ENCODE measurements around the gene RNASE11.

DNA sequence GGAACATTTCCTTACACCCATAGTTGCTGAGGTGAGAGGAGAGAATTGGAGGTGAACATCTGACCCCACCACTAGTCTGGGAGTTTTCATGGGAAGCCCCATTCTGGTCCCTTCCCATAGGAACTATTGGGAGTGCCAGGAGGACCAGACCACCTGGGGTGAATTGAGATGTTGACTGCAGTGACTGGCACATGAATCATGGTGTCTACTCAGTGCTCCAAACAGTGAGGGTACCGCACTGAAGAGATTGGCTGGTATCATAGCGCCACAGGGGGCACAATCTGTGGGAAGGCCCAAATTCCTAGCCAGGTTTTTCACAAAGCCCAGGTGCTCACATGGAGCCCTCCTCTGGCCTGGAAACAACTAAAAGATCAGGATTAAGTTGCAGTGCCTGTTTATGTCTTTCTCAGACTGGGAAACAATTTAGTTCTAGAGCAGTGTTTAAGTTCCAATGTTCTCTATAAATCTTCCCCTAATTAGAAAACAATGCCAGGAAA, 23.3 kb downstream of the RNASE11 start:
- TF ChIP-seq, protein P1, sequence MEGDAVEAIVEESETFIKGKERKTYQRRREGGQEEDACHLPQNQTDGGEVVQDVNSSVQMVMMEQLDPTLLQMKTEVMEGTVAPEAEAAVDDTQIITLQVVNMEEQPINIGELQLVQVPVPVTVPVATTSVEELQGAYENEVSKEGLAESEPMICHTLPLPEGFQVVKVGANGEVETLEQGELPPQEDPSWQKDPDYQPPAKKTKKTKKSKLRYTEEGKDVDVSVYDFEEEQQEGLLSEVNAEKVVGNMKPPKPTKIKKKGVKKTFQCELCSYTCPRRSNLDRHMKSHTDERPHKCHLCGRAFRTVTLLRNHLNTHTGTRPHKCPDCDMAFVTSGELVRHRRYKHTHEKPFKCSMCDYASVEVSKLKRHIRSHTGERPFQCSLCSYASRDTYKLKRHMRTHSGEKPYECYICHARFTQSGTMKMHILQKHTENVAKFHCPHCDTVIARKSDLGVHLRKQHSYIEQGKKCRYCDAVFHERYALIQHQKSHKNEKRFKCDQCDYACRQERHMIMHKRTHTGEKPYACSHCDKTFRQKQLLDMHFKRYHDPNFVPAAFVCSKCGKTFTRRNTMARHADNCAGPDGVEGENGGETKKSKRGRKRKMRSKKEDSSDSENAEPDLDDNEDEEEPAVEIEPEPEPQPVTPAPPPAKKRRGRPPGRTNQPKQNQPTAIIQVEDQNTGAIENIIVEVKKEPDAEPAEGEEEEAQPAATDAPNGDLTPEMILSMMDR (IDR thresholded peaks at IDR 0.05; ENCODE audit: insufficient read depth, low read length, poor library complexity, severe bottlenecking), result no peak
- TF ChIP-seq EZH2phosphoT487 (conservative IDR thresholded peaks at IDR 0.05; ENCODE audit: low read length), result no peak
